ENCODE results near the gene PCIF1. TPM values are rescaled to one million over a fixed set of nuclear protein-coding genes. Genes with fewer than 3 reads are reported as not detected.

Gene PCIF1
- total and polyA plus RNA-seq, 8 donors, result 21.0 to 41.4 (median 27.3) TPM

DNA sequence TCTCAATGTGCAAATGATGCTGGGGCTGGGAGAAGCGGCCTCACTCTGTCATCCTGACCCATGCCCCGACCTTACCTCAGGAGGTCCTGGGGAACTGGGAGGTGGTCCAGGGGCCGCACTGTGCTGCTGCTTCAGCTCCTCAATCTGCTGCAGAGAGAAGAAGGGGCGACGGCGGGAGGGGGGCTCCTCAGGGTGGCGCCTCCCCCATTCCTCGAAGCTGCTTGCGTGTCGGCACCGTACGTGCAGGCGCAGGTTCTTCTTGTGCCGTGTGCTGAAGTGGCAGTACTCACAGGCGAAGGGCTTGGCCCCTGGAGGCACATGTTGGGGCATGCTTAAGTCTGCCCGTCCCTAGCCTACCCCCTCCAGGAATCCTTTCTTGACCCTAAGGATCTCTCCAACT is 24.6 kb downstream of the PCIF1 start:
- no peak for DNase-seq
- H3K36me3 ChIP-seq, result peaks cover 67 to 94% (median 89%) of the 10 kb centered on the region in 4 donors
- H3K9me3 ChIP-seq, result no peaks in the 10 kb centered on the region
- intact Hi-C loops (cut with DNase I; ENCODE audit: low total_unique reads), result no loop called here
- no peak overlapping the region for H3K27ac ChIP-seq
- H3K4me1 ChIP-seq, result no peaks in the 10 kb centered on the region
- no peak for TF ChIP-seq POLR2AphosphoS5 (IDR thresholded peaks at IDR 0.05)
- TF ChIP-seq EP300 (IDR thresholded peaks at IDR 0.05), result no peak
- TF ChIP-seq, protein P1, sequence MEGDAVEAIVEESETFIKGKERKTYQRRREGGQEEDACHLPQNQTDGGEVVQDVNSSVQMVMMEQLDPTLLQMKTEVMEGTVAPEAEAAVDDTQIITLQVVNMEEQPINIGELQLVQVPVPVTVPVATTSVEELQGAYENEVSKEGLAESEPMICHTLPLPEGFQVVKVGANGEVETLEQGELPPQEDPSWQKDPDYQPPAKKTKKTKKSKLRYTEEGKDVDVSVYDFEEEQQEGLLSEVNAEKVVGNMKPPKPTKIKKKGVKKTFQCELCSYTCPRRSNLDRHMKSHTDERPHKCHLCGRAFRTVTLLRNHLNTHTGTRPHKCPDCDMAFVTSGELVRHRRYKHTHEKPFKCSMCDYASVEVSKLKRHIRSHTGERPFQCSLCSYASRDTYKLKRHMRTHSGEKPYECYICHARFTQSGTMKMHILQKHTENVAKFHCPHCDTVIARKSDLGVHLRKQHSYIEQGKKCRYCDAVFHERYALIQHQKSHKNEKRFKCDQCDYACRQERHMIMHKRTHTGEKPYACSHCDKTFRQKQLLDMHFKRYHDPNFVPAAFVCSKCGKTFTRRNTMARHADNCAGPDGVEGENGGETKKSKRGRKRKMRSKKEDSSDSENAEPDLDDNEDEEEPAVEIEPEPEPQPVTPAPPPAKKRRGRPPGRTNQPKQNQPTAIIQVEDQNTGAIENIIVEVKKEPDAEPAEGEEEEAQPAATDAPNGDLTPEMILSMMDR (IDR thresholded peaks at IDR 0.05), result no peak
- TF ChIP-seq POLR2A (IDR thresholded peaks at IDR 0.05), result no peak
- H3K4me3 ChIP-seq, result no peak overlapping the region
- no peaks in the 10 kb centered on the region for H3K27me3 ChIP-seq
- WGBS, 5 donors, result 90 to 96% (median 93%) methylated on average over 15 to 16 of the region's 16 CpGs

GRCh38 chr20:45959956-45960630 is 25.6 kb downstream of the PCIF1 start:
- Histone ChIP-seq H3K27ac (no peak overlapping the region), H3K4me1 (no peaks in the 10 kb centered on the region), H3K9me3 (no peaks in the 10 kb centered on the region), H3K36me3 (peaks cover 77 to 98% (median 98%) of the 10 kb centered on the region in 4 donors), H3K4me3 (no peak overlapping the region), H3K27me3 (no peaks in the 10 kb centered on the region)
- 94 to 98% (median 97%) methylated on average over 13 to 14 of the region's 14 CpGs for WGBS, 5 donors
- no peak for DNase-seq
- TF ChIP-seq POLR2AphosphoS5 (IDR thresholded peaks at IDR 0.05), result no peak
- intact Hi-C loops (cut with DNase I; ENCODE audit: low total_unique reads), result loop anchor here (10.0 kb wide), 1 partner anchor 145 kb away; the partner anchor contains the start of gene UBE2C

DNA sequence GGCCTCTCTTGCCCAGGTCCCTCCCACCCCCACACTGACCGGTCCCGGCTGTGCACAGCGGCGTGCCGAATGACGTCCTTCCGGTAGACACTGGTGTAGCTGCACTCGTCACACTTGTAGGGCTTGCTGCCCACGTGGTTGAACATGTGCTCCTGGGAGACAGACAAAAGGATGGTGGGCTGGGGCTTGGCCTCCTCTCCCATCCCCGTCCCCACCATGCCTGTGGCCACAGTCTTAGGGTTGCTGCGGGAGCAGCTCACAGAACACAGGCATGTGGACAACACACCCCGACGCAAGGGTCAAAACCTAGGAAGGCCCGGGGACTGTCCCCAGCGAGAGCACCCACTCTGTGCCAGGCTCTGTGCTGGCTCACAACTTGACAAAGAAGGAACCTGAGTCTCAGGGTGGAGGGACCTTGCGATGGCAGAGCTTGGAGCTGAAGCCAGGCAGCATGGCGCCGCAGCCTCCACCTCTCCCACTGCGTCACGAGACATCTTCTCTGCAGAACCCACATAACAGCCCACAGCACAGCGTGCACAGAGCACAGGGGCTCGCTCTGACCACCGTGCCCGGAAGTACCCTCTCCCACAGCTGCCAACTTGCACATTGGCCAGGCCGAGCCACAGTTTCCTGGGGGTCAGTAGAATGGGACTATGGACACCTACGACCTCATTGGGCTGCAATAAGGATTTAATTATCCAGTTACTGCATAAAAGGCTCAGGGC is 27.7 kb downstream of the PCIF1 start:
- Histone ChIP-seq H3K4me1 (no peaks in the 10 kb centered on the region), H3K4me3 (no peak overlapping the region), H3K27ac (no peak overlapping the region), H3K9me3 (no peaks in the 10 kb centered on the region), H3K36me3 (peaks cover 89 to 100% (median 99%) of the 10 kb centered on the region in 4 donors), H3K27me3 (no peaks in the 10 kb centered on the region)
- intact Hi-C loops (cut with DNase I; ENCODE audit: low total_unique reads), result loop anchor here (10.0 kb wide), 1 partner anchor 147 kb away; the partner anchor contains the start of gene UBE2C
- TF ChIP-seq EP300 (IDR thresholded peaks at IDR 0.05), result no peak
- no peak for TF ChIP-seq POLR2AphosphoS5 (IDR thresholded peaks at IDR 0.05)
- no peak for TF ChIP-seq POLR2A (IDR thresholded peaks at IDR 0.05)
- TF ChIP-seq, protein P1 (IDR thresholded peaks at IDR 0.05), result no peak
- 93 to 95% (median 94%) methylated on average over 22 to 26 of the region's 26 CpGs for WGBS, 5 donors
- DNase-seq, result no peak

DNA sequence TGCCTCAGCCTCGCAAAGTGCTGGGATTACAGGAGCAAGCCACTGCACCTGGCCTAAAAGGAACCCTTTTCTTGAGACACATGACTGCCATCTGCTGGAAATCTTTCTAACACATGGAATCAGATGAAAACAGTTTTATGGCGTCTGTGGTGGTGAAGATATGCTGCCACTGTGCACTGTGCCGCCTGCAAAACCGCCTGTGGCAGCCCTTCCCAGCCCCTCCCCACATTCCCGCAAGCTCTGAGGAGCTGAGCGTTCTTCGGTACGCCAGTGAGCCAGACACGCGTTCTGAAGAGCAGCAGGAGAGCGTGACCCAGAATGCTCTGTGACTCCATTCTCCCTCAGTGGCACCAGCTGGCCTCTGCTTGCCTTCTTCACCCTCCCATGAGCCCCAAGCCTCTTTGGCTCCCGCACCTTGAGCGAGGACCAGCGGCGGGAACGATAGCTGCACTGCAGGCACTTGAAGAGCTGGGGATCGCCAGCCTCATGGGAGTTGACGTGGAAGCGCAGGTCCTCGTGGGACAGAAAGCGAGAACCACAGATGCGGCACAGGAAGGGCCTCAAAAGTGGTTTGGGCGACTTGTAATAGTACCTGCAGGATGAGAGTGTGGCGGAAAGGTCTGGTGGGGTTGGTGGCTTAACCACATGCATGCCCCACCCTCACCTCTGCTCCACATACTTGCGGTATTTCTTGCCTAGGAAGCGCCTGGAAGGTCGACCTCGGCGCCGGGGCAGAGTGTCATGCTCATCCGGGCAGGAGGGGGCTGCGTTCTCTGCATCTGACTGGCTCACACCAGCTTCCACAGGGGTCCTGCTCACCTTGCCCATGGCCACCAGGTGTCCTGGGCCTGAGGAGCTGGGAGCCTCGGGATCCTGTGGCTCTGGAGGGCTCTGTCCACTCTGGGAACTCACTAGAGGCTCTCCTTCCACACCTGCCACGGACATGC is 28.8 kb downstream of the PCIF1 start:
- intact Hi-C loops (cut with DNase I; ENCODE audit: low total_unique reads), result loop anchor here (10.0 kb wide), 1 partner anchor 149 kb away; the partner anchor contains the start of gene UBE2C
- Histone ChIP-seq H3K4me1 (peaks cover 0 to 2% (median under 1%) of the 10 kb centered on the region in 4 donors), H3K36me3 (peaks cover 88 to 100% (median 99%) of the 10 kb centered on the region in 4 donors), H3K27ac (no peak overlapping the region), H3K4me3 (no peak overlapping the region), H3K27me3 (no peaks in the 10 kb centered on the region), H3K9me3 (no peaks in the 10 kb centered on the region)
- WGBS, 5 donors, result 73 to 82% (median 79%) methylated on average over 32 to 34 of the region's 34 CpGs
- DNase-seq, result peak in 1 of 2 donors; percentile 79
- TF ChIP-seq POLR2AphosphoS5 (IDR thresholded peaks at IDR 0.05) (peak in 1 of 3 donors; percentile 18), EP300 (IDR thresholded peaks at IDR 0.05) (no peak), POLR2A (IDR thresholded peaks at IDR 0.05) (no peak)
- TF ChIP-seq, protein P1 (IDR thresholded peaks at IDR 0.05), result peak in 3 of 7 experiments; percentile 24 to 39 (median 35)
